Vagina (tissue), 2 donors: ENCODE measurements around the gene MAP1LC3B. TPM values are rescaled to one million over a fixed set of nuclear protein-coding genes. Genes with fewer than 3 reads are reported as not detected.
A peak's percentile ranks its signal among the peaks of the same experiment; 100 is the strongest.

ENCODE experiments used
- DNase-seq, 2 donors: peaks; one replicate each; pipeline ENCODE4 v3.0.0-alpha.2; 2017; ENCODE audit errors: extremely low spot score in 2 of 2
- H3K27ac ChIP-seq: fragments of 200-600 bp; sonication (generic); one replicate; pipeline ENCODE4 v1.5.1; 2019
- H3K27me3 ChIP-seq: fragments of 200-600 bp; sonication (generic); one replicate; pipeline ENCODE4 v1.5.1; 2019
- H3K36me3 ChIP-seq, 2 donors: fragments of 200-600 bp; sonication (generic); one replicate each; pipeline ENCODE4 v1.5.1; 2017 to 2019
- H3K4me1 ChIP-seq: fragments of 200-600 bp; sonication (generic); one replicate; pipeline ENCODE4 v1.5.1; 2019
- H3K4me3 ChIP-seq, 2 donors: fragments of 200-600 bp; sonication (generic); 1 replicate in 1 of 2; 2 replicates in 1 of 2; pipeline ENCODE4 v1.5.1; 2016 to 2019
- H3K9me3 ChIP-seq: fragments of 200-600 bp; sonication (generic); one replicate; pipeline ENCODE4 v1.5.1; 2019
- CTCF ChIP-seq, 3 experiments: fragments of 450-650 bp in 2 of 3; fragments of 200-600 bp in 1 of 3; sonication (generic) in 1 of 3; IDR thresholded peaks; one replicate each; pipeline ENCODE4 v1.5.1; 2017 to 2019; ENCODE audit warnings: antibody characterized with exemption in 3 of 3, mild to moderate bottlenecking in 2 of 3, moderate library complexity in 2 of 3
- POLR2A ChIP-seq, 2 donors: fragments of 450-650 bp; IDR thresholded peaks; one replicate each; pipeline ENCODE4 v1.6.1; 2017; ENCODE audit warnings: antibody characterized with exemption in 2 of 2, mild to moderate bottlenecking in 2 of 2, moderate library complexity in 2 of 2
- POLR2AphosphoS5 ChIP-seq, 2 donors: sonication (generic); formaldehyde crosslinking; IDR thresholded peaks; one replicate each; pipeline ENCODE4 v1.9.0; 2017; ENCODE audit warnings: antibody characterized with exemption in 2 of 2, mild to moderate bottlenecking in 2 of 2, low read depth in 1 of 2; ENCODE audit not compliant: insufficient read depth in 1 of 2
- intact Hi-C: fragments of 100-400 bp; cut with DNase I; formaldehyde crosslinking; loops from one replicate; pipeline ENCODE4 v1.15.1; 2023
- total RNA-seq: library from RNA; depleted of rRNA; stranded (reverse); fragments of >200 nt; gene quantifications from one replicate; pipeline ENCODE4 v1.2.3, GENCODE V29; 2016

The MAP1LC3B gene
- total RNA-seq, 1 donor from 2014 or later = 44.9 TPM

GRCh38 chr16:87390641-87391323 is 1.4 kb upstream of the MAP1LC3B start:
- intact Hi-C loops = no loop called here
- H3K36me3 ChIP-seq = no peaks in the 10 kb centered on the region
- DNase-seq = no peak
- H3K4me1 ChIP-seq = peaks cover 58% of the 10 kb centered on the region
- no peak for TF ChIP-seq POLR2AphosphoS5 (IDR thresholded peaks at IDR 0.05; ENCODE audit: insufficient read depth in 1 of 2, low read depth in 1 of 2)
- no peak for TF ChIP-seq CTCF (IDR thresholded peaks at IDR 0.05)
- no peak for TF ChIP-seq POLR2A (IDR thresholded peaks at IDR 0.05)
- H3K4me3 ChIP-seq = peak overlapping the region in 1 of 2 donors; percentile 98
- H3K27ac ChIP-seq = peak overlapping the region; percentile 100
- no peaks in the 10 kb centered on the region for H3K9me3 ChIP-seq
- H3K27me3 ChIP-seq = no peaks in the 10 kb centered on the region

- Histone ChIP-seq H3K36me3 (no peaks in the 10 kb centered on the region), H3K27me3 (no peaks in the 10 kb centered on the region), H3K4me1 (peaks cover 59% of the 10 kb centered on the region), H3K9me3 (no peaks in the 10 kb centered on the region), H3K4me3 (peak overlapping the region; percentile 63 to 98), H3K27ac (peak overlapping the region; percentile 100)
- TF ChIP-seq CTCF (IDR thresholded peaks at IDR 0.05) (peak in 1 of 3 experiments; percentile 5), POLR2AphosphoS5 (IDR thresholded peaks at IDR 0.05; ENCODE audit: insufficient read depth in 1 of 2, low read depth in 1 of 2) (no peak)
- intact Hi-C loops = no loop called here
- DNase-seq = no peak
Observed at GRCh38 chr16:87391324-87391949, 699 bp upstream of the MAP1LC3B start.

GRCh38 chr16:87392821-87393679 is 914 bp downstream of the MAP1LC3B start:
- peak overlapping the region; percentile 63 to 98 for H3K4me3 ChIP-seq
- no peaks in the 10 kb centered on the region for H3K27me3 ChIP-seq
- TF ChIP-seq POLR2A (IDR thresholded peaks at IDR 0.05) (no peak), CTCF (IDR thresholded peaks at IDR 0.05) (peak in 1 of 3 experiments; percentile 12), POLR2AphosphoS5 (IDR thresholded peaks at IDR 0.05; ENCODE audit: insufficient read depth in 1 of 2, low read depth in 1 of 2) (peak in 1 of 2 donors; percentile 39)
- intact Hi-C loops = loop anchor here (1.0 kb wide), 1 partner anchor 76 kb away; the partner anchor contains the start of gene C16orf95
- H3K4me1 ChIP-seq = peaks cover 51% of the 10 kb centered on the region
- H3K36me3 ChIP-seq = no peaks in the 10 kb centered on the region
- peak overlapping the region; percentile 100 for H3K27ac ChIP-seq
- no peak for DNase-seq
- H3K9me3 ChIP-seq = no peaks in the 10 kb centered on the region

- Histone ChIP-seq H3K36me3 (peaks cover 0 to 2% of the 10 kb centered on the region in 2 donors), H3K4me3 (peak overlapping the region; percentile 63 to 98), H3K4me1 (peaks cover 48% of the 10 kb centered on the region), H3K27ac (peak overlapping the region; percentile 100), H3K27me3 (no peaks in the 10 kb centered on the region), H3K9me3 (no peaks in the 10 kb centered on the region)
- intact Hi-C loops = no loop called here
- no peak for DNase-seq
- TF ChIP-seq POLR2AphosphoS5 (IDR thresholded peaks at IDR 0.05; ENCODE audit: insufficient read depth in 1 of 2, low read depth in 1 of 2) (no peak), POLR2A (IDR thresholded peaks at IDR 0.05) (no peak), CTCF (IDR thresholded peaks at IDR 0.05) (no peak)
Observed at GRCh38 chr16:87393680-87394055, 1.5 kb downstream of the MAP1LC3B start.
